NCI-H82 treated with DMSO at 0.1 percent for 48 hours (cell line): Measurements from ENCODE around the gene P2RX1.

Experiments
- DNase-seq: peaks from one replicate; lab custom pipeline; 2025; ENCODE audit not compliant: unreplicated experiment; lab: John Stamatoyannopoulos, UW

Gene P2RX1

GRCh38 chr17:3925684-3926485 is 9.6 kb upstream of the P2RX1 start:
- DNase-seq, result no peak

- no peak for DNase-seq
Measured at GRCh38 chr17:3924512-3925350, 8.5 kb upstream of the P2RX1 start.

GRCh38 chr17:3923466-3924190 is 7.4 kb upstream of the P2RX1 start:
- DNase-seq, result no peak

GRCh38 chr17:3922765-3923164 is 6.5 kb upstream of the P2RX1 start:
- no peak for DNase-seq

GRCh38 chr17:3921502-3922319 is 5.4 kb upstream of the P2RX1 start:
- DNase-seq, result no peak

GRCh38 chr17:3921006-3921405 is 4.7 kb upstream of the P2RX1 start:
- DNase-seq, result no peak

GRCh38 chr17:3919123-3919624 is 2.9 kb upstream of the P2RX1 start:
- no peak for DNase-seq

GRCh38 chr17:3918372-3919122 is 2.3 kb upstream of the P2RX1 start:
- no peak for DNase-seq

GRCh38 chr17:3917391-3917931 is 1.2 kb upstream of the P2RX1 start:
- no peak for DNase-seq

- no peak for DNase-seq
Measured at GRCh38 chr17:3916825-3917224, 560 bp upstream of the P2RX1 start.

- DNase-seq, result no peak
Measured at GRCh38 chr17:3915581-3915994, 677 bp downstream of the P2RX1 start.

- DNase-seq, result no peak
Measured at GRCh38 chr17:3914312-3914670, 2.0 kb downstream of the P2RX1 start.

- DNase-seq, result peak; percentile 48
Measured at GRCh38 chr17:3913531-3914311, 2.5 kb downstream of the P2RX1 start.

GRCh38 chr17:3912827-3913226 is 3.4 kb downstream of the P2RX1 start:
- DNase-seq, result no peak

GRCh38 chr17:3911271-3912053 is 4.8 kb downstream of the P2RX1 start:
- DNase-seq, result peak; percentile 32

- no peak for DNase-seq
Measured at GRCh38 chr17:3910420-3911270, 5.6 kb downstream of the P2RX1 start.

GRCh38 chr17:3909257-3909656 is 7.0 kb downstream of the P2RX1 start:
- no peak for DNase-seq
